BJ (cell line): ENCODE measurements around the gene ERBIN. TPM values are rescaled to one million over a fixed set of nuclear protein-coding genes. Genes with fewer than 3 reads are reported as not detected.

Experiments
- CTCF ChIA-PET: fragments of 350-600 bp; formaldehyde crosslinking; extraction: SDS; loops from one replicate; lab custom pipeline; 2021; ENCODE audit warnings: antibody characterized with exemption, inconsistent platforms; lab: Yijun Ruan, JAX
- POLR2A ChIA-PET: fragments of 300-600 bp; sonication (Branson Sonifier 250); formaldehyde crosslinking; extraction: SDS; loops from one replicate; lab custom pipeline; 2021; ENCODE audit warnings: antibody characterized with exemption; lab: Charles Lee
- DNase-seq: peaks from one replicate; pipeline ENCODE4 v3.0.0-alpha.2; 2011; ENCODE audit warnings: low read depth
- H3K27me3 ChIP-seq: 2 replicates; pipeline ENCODE4 v1.6.0; 2011; ENCODE audit warnings: low read length; ENCODE audit not compliant: control insufficient read depth, insufficient read depth
- H3K36me3 ChIP-seq: 2 replicates; pipeline ENCODE4 v1.5.1; 2011; ENCODE audit warnings: low read length; ENCODE audit not compliant: control insufficient read depth, insufficient read depth
- H3K4me3 ChIP-seq: 2 replicates; pipeline ENCODE4 v1.5.1; 2011; ENCODE audit warnings: low read depth, mild to moderate bottlenecking, control low read depth, low read length
- polyA plus RNA-seq: library from polyadenylated mRNA; depleted of rRNA; stranded (reverse); fragments of >200 nt; gene quantifications from 2 replicates; pipeline ENCODE4 v1.2.3, GENCODE V29; 2011
- TF ChIP-seq, protein P1 (sequence below): IDR thresholded peaks from 2 replicates; pipeline ENCODE4 v1.5.1; 2011; ENCODE audit warnings: low read depth, mild to moderate bottlenecking, control low read depth, inconsistent platforms, low read length, moderate library complexity; ENCODE audit not compliant: insufficient read depth

ERBIN gene
- polyA plus RNA-seq, 1 experiment, result 26.0 TPM

DNA sequence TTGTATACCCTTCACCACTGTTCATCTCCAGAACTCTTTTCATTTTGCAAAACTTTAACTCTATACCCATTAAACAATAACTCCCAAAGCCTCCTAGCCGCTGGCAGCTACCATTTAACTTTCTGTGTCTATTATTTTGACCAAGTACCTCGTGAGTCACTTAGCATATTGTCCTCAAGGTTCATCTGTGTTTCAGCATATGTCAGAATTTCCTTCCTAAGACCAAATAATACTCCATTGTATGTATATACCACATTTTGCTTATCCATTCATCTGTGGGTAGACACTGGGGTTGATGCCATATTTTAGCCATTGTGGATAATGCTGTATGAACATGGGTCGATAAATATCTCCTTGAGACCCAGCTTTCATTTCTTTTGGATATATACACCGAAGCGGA, 17.4 kb downstream of the ERBIN start:
- Histone ChIP-seq H3K27me3 (no peaks in the 10 kb centered on the region), H3K4me3 (no peak overlapping the region), H3K36me3 (no peaks in the 10 kb centered on the region)
- no peak for DNase-seq
- TF ChIP-seq, protein P1, sequence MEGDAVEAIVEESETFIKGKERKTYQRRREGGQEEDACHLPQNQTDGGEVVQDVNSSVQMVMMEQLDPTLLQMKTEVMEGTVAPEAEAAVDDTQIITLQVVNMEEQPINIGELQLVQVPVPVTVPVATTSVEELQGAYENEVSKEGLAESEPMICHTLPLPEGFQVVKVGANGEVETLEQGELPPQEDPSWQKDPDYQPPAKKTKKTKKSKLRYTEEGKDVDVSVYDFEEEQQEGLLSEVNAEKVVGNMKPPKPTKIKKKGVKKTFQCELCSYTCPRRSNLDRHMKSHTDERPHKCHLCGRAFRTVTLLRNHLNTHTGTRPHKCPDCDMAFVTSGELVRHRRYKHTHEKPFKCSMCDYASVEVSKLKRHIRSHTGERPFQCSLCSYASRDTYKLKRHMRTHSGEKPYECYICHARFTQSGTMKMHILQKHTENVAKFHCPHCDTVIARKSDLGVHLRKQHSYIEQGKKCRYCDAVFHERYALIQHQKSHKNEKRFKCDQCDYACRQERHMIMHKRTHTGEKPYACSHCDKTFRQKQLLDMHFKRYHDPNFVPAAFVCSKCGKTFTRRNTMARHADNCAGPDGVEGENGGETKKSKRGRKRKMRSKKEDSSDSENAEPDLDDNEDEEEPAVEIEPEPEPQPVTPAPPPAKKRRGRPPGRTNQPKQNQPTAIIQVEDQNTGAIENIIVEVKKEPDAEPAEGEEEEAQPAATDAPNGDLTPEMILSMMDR, result no peak
- ChIA-PET CTCF (no interaction called here), POLR2A (no interaction called here)

DNA sequence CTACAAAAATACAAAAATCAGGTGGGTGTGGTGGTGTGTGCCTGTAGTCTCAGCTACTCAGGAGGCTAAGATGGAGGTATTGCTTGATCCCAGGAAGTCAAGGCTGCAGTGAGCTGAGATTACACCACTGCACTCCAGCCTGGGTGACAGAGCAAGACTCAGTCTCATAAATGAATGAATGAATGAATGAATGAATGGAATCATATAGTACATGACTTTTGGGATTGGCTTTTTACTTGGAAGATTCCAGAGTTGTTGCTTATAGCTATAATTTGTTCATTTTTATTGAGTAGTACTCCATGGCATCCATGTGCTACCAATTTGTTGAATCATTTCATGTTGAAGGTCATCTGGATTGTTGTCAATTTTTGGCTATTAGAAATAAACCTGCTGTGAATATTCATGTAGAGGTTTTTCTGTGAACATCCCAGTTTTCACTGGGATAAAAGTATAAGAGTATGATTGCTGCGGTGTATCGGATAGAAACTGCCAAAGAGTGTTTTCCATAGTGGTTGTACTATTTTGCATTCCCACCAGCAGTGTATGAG, 19.9 kb downstream of the ERBIN start:
- ChIA-PET CTCF (interaction anchor here (0.7 to 1.4 kb wide), 2 partner anchors 10 to 51 kb away, joined by 4 to 5 read pairs; no protein-coding TSS in a partner anchor), POLR2A (no interaction called here)
- H3K4me3 ChIP-seq, result no peak overlapping the region
- TF ChIP-seq, protein P1, result no peak
- H3K27me3 ChIP-seq, result no peaks in the 10 kb centered on the region
- no peak for DNase-seq
- no peaks in the 10 kb centered on the region for H3K36me3 ChIP-seq

- POLR2A ChIA-PET, result no interaction called here
Measured at GRCh38 chr5:65948115-65948747, 21.9 kb downstream of the ERBIN start.

GRCh38 chr5:65951330-65951729, 25.0 kb downstream of the ERBIN start:
- Histone ChIP-seq H3K36me3 (no peaks in the 10 kb centered on the region), H3K4me3 (no peak overlapping the region), H3K27me3 (no peaks in the 10 kb centered on the region)
- TF ChIP-seq, protein P1, result no peak
- DNase-seq, result no peak
- POLR2A ChIA-PET, result no interaction called here
- CTCF ChIA-PET, result no interaction called here

More at GRCh38 chr5:65948115-65948747, 21.9 kb downstream of the ERBIN start:
- TF ChIP-seq, protein P1, result no peak
- H3K4me3 ChIP-seq, result no peak overlapping the region
- no peak for DNase-seq
- CTCF ChIA-PET, result interaction anchor here (0.6 to 1.1 kb wide), 3 partner anchors 15 to 255 kb away, joined by 3 read pairs; no protein-coding TSS in a partner anchor
- no peaks in the 10 kb centered on the region for H3K36me3 ChIP-seq
- no peaks in the 10 kb centered on the region for H3K27me3 ChIP-seq

- no peak overlapping the region for H3K4me3 ChIP-seq
- no peaks in the 10 kb centered on the region for H3K36me3 ChIP-seq
- POLR2A ChIA-PET, result no interaction called here
- TF ChIP-seq, protein P1, result no peak
- DNase-seq, result no peak
- CTCF ChIA-PET, result no interaction called here
- H3K27me3 ChIP-seq, result no peaks in the 10 kb centered on the region
Measured at GRCh38 chr5:65952259-65952658, 25.9 kb downstream of the ERBIN start.
